Measurements from ENCODE around the gene MAFB.

DNA sequence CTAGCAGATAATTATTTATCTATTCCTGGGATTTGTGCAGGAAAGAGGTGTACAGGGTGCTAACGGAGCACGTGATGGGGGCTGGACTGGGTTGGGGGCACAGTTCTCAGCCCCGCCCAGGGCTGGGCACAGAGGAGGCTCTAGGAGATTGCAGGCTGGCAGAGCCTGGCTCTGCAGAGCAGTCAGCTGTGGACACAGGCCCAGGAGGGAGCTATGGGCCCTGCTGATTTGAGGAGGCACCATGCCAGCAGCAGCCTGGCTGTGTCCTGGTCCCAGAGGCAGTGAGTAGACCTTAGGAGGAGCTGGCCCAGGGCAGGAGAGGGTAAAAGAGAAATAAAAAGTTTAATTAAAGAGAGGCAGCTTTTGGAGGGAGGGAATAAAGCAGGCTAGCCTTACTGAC is 19.3 kb downstream of the MAFB start:
- TF ChIP-seq, protein P1, sequence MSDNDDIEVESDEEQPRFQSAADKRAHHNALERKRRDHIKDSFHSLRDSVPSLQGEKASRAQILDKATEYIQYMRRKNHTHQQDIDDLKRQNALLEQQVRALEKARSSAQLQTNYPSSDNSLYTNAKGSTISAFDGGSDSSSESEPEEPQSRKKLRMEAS (IDR thresholded peaks at IDR 0.05; ENCODE audit: low read depth), result no peak
- no peak for TF ChIP-seq TAF1 (IDR thresholded peaks at IDR 0.05; ENCODE audit: borderline replicate concordance, low read depth, low read length)
